ENCODE data around the gene CPE. TPM values are rescaled to one million over a fixed set of nuclear protein-coding genes. Genes with fewer than 3 reads are reported as not detected.

CPE gene
- polyA plus RNA-seq, 1 donor (not counting 4 experiments of a cell fraction or from before 2014, with no cell fraction given), result 1.9 TPM

DNA sequence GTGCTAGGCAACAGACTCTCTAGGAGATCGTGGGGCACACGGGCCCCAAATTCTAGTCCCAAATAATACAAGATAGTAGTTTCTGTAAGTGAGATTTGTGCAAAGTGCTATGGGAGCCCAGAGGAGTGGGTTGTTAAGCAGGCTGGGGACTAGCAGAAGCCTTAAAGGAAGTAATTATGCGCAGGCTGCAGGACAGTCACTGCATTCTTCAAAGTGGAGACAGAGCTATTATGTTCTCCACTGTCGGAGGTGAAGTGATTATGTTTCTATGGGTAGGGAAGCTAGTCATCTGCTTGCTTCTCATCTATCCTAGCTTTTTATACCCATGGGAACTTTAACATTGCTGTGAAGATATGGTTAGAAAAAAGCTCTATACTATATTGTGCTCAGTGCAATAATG is 154.2 kb downstream of the CPE start:
- H3K9me3 ChIP-seq (ENCODE audit: control insufficient read depth, low read depth, low read length), result no peaks in the 10 kb centered on the region
- H4K20me1 ChIP-seq (ENCODE audit: control insufficient read depth, extremely low read depth, insufficient read depth, low read length), result no peaks in the 10 kb centered on the region
- H3K4me2 ChIP-seq (ENCODE audit: control insufficient read depth, extremely low read depth, insufficient read depth, low read depth, low read length), result no peak overlapping the region
- no peaks in the 10 kb centered on the region for H3K79me2 ChIP-seq (ENCODE audit: control insufficient read depth, insufficient read depth, low read length)
- H3K9me1 ChIP-seq (ENCODE audit: control insufficient read depth, extremely low read depth, insufficient read depth, low read length), result no peaks in the 10 kb centered on the region
- no peak for TF ChIP-seq EZH2 (IDR thresholded peaks at IDR 0.05; ENCODE audit: low read length)
- TF ChIP-seq, protein P1, sequence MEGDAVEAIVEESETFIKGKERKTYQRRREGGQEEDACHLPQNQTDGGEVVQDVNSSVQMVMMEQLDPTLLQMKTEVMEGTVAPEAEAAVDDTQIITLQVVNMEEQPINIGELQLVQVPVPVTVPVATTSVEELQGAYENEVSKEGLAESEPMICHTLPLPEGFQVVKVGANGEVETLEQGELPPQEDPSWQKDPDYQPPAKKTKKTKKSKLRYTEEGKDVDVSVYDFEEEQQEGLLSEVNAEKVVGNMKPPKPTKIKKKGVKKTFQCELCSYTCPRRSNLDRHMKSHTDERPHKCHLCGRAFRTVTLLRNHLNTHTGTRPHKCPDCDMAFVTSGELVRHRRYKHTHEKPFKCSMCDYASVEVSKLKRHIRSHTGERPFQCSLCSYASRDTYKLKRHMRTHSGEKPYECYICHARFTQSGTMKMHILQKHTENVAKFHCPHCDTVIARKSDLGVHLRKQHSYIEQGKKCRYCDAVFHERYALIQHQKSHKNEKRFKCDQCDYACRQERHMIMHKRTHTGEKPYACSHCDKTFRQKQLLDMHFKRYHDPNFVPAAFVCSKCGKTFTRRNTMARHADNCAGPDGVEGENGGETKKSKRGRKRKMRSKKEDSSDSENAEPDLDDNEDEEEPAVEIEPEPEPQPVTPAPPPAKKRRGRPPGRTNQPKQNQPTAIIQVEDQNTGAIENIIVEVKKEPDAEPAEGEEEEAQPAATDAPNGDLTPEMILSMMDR (optimal IDR thresholded peaks at IDR 0.05 in 1 of 3, IDR thresholded peaks at IDR 0.05 in 1 of 3, conservative IDR thresholded peaks at IDR 0.05 in 1 of 3; ENCODE audit: extremely low read depth in 1 of 3, insufficient read depth in 2 of 3, low read length in 3 of 3), result no peak
- H3K36me3 ChIP-seq (ENCODE audit: control insufficient read depth in 2 of 2, extremely low read depth in 1 of 2, insufficient read depth in 2 of 2, low read length in 2 of 2), result no peaks in the 10 kb centered on the region
- no peak overlapping the region for H3K27ac ChIP-seq (ENCODE audit: control insufficient read depth, insufficient read depth, low read length)
- no peak for DNase-seq (ENCODE audit: low read depth, low spot score)
- FAIRE-seq, result no peak
- no peaks in the 10 kb centered on the region for H3K27me3 ChIP-seq (ENCODE audit: control insufficient read depth, extremely low read depth, insufficient read depth, low read length)
- dilution Hi-C loops (cut with MboI; ENCODE audit: extremely low pct_ligation_motif_present, low sequenced_read_pairs), result no loop called here
- no peaks in the 10 kb centered on the region for H3K4me1 ChIP-seq (ENCODE audit: control insufficient read depth, extremely low read depth, insufficient read depth, low read length)
- H3K9ac ChIP-seq (ENCODE audit: control insufficient read depth, extremely low read depth, insufficient read depth, low read length), result no peak overlapping the region
- no peak overlapping the region for H3K4me3 ChIP-seq (ENCODE audit: control insufficient read depth in 2 of 3, extremely low read depth in 1 of 3, insufficient read depth in 2 of 3, low read depth in 1 of 3, low read length in 3 of 3)
- no peak overlapping the region for H2AFZ ChIP-seq (ENCODE audit: control insufficient read depth, low read length)

- Histone ChIP-seq H3K4me3 (ENCODE audit: control insufficient read depth in 2 of 3, extremely low read depth in 1 of 3, insufficient read depth in 2 of 3, low read depth in 1 of 3, low read length in 3 of 3) (no peak overlapping the region), H3K36me3 (ENCODE audit: control insufficient read depth in 2 of 2, extremely low read depth in 1 of 2, insufficient read depth in 2 of 2, low read length in 2 of 2) (no peaks in the 10 kb centered on the region), H3K9me1 (ENCODE audit: control insufficient read depth, extremely low read depth, insufficient read depth, low read length) (no peaks in the 10 kb centered on the region), H2AFZ (ENCODE audit: control insufficient read depth, low read length) (no peak overlapping the region), H3K4me2 (ENCODE audit: control insufficient read depth, extremely low read depth, insufficient read depth, low read depth, low read length) (no peak overlapping the region), H3K27ac (ENCODE audit: control insufficient read depth, insufficient read depth, low read length) (no peak overlapping the region), H3K4me1 (ENCODE audit: control insufficient read depth, extremely low read depth, insufficient read depth, low read length) (no peaks in the 10 kb centered on the region), H3K9me3 (ENCODE audit: control insufficient read depth, low read depth, low read length) (no peaks in the 10 kb centered on the region), H3K27me3 (ENCODE audit: control insufficient read depth, extremely low read depth, insufficient read depth, low read length) (no peaks in the 10 kb centered on the region), H3K9ac (ENCODE audit: control insufficient read depth, extremely low read depth, insufficient read depth, low read length) (no peak overlapping the region), H3K79me2 (ENCODE audit: control insufficient read depth, insufficient read depth, low read length) (no peaks in the 10 kb centered on the region), H4K20me1 (ENCODE audit: control insufficient read depth, extremely low read depth, insufficient read depth, low read length) (no peaks in the 10 kb centered on the region)
- dilution Hi-C loops (cut with MboI; ENCODE audit: extremely low pct_ligation_motif_present, low sequenced_read_pairs), result no loop called here
- DNase-seq (ENCODE audit: low read depth, low spot score) (no peak), FAIRE-seq (peak; percentile 88)
- TF ChIP-seq, protein P1 (optimal IDR thresholded peaks at IDR 0.05 in 1 of 3, IDR thresholded peaks at IDR 0.05 in 1 of 3, conservative IDR thresholded peaks at IDR 0.05 in 1 of 3; ENCODE audit: extremely low read depth in 1 of 3, insufficient read depth in 2 of 3, low read length in 3 of 3), result peak; percentile 28 to 50 (median 47)
- TF ChIP-seq EZH2 (IDR thresholded peaks at IDR 0.05; ENCODE audit: low read length), result no peak
Measured at GRCh38 chr4:165537028-165537648, 158.3 kb downstream of the CPE start.

Data from keratinocyte (primary cell).